Osteoblast (primary cell): ENCODE results near the gene KIF26B. TPM values are rescaled to one million over a fixed set of nuclear protein-coding genes. Genes with fewer than 3 reads are reported as not detected.

ENCODE experiments used
- DNase-seq: peaks from one replicate; pipeline ENCODE4 v3.0.0; 2011; ENCODE audit warnings: low spot score, mixed read lengths; ENCODE audit not compliant: insufficient read length; ENCODE audit errors: missing footprints
- H2AFZ ChIP-seq: 2 replicates; pipeline ENCODE4 v1.6.0; 2011; ENCODE audit warnings: mild to moderate bottlenecking, low read length
- H3K27ac ChIP-seq: 2 replicates; pipeline ENCODE4 v1.5.1; 2011; ENCODE audit warnings: mild to moderate bottlenecking, low read depth, low read length, moderate library complexity
- H3K27me3 ChIP-seq: 2 replicates; pipeline ENCODE4 v1.6.0; 2012; ENCODE audit warnings: mild to moderate bottlenecking, control low read depth, inconsistent platforms, low read length, moderate library complexity; ENCODE audit not compliant: insufficient read depth
- H3K36me3 ChIP-seq: 2 replicates; pipeline ENCODE4 v1.5.1; 2011; ENCODE audit warnings: mild to moderate bottlenecking, low read length, control low read depth, moderate library complexity; ENCODE audit not compliant: insufficient read depth
- H3K4me1 ChIP-seq: 2 replicates; pipeline ENCODE4 v1.5.1; 2011; ENCODE audit warnings: mild to moderate bottlenecking, low read length, control low read depth, moderate library complexity; ENCODE audit not compliant: insufficient read depth
- H3K4me2 ChIP-seq: 2 replicates; pipeline ENCODE4 v1.6.0; 2011; ENCODE audit warnings: mild to moderate bottlenecking, low read length; ENCODE audit not compliant: insufficient read depth
- H3K4me3 ChIP-seq: fragments of 200-600 bp; sonication (generic); 3 replicates; pipeline ENCODE4 v1.5.1; 2012; ENCODE audit warnings: mild to moderate bottlenecking, low read length, inconsistent platforms; ENCODE audit not compliant: insufficient read depth
- H3K79me2 ChIP-seq: 2 replicates; pipeline ENCODE4 v1.6.0; 2012; ENCODE audit warnings: mild to moderate bottlenecking, low read length, control low read depth, inconsistent platforms; ENCODE audit not compliant: insufficient read depth
- H3K9me3 ChIP-seq: 2 replicates; pipeline ENCODE4 v1.5.1; 2011; ENCODE audit warnings: low read depth, low read length, control low read depth
- H4K20me1 ChIP-seq: 2 replicates; pipeline ENCODE4 v1.6.0; 2012; ENCODE audit warnings: mild to moderate bottlenecking, low read length, control low read depth; ENCODE audit not compliant: insufficient read depth
- CTCF ChIP-seq: IDR thresholded peaks from 2 replicates; pipeline ENCODE4 v1.5.1; 2011; ENCODE audit warnings: mild to moderate bottlenecking, low read depth, low read length, moderate library complexity; ENCODE audit errors: extremely low read depth
- total RNA-seq: library from RNA; depleted of rRNA; stranded (reverse); fragments of >200 nt; gene quantifications from 2 replicates; pipeline ENCODE4 v1.2.3, GENCODE V29; 2012

KIF26B gene
- total RNA-seq, 1 donor: 22.1 TPM

- H3K36me3 ChIP-seq: no peaks in the 10 kb centered on the region
- no peak for TF ChIP-seq CTCF
- no peaks in the 10 kb centered on the region for H3K79me2 ChIP-seq
- H3K4me1 ChIP-seq: no peaks in the 10 kb centered on the region
- no peaks in the 10 kb centered on the region for H4K20me1 ChIP-seq
- no peak overlapping the region for H3K4me2 ChIP-seq
- H2AFZ ChIP-seq: no peak overlapping the region
- no peaks in the 10 kb centered on the region for H3K9me3 ChIP-seq
- H3K4me3 ChIP-seq: no peak overlapping the region
- no peaks in the 10 kb centered on the region for H3K27me3 ChIP-seq
- no peak overlapping the region for H3K27ac ChIP-seq
- no peak for DNase-seq
Observed at GRCh38 chr1:245310571-245311531, 156.1 kb downstream of the KIF26B start.

- no peak overlapping the region for H3K4me2 ChIP-seq
- no peaks in the 10 kb centered on the region for H3K36me3 ChIP-seq
- no peaks in the 10 kb centered on the region for H3K27me3 ChIP-seq
- H3K27ac ChIP-seq: no peak overlapping the region
- no peak for DNase-seq
- H3K4me1 ChIP-seq: no peaks in the 10 kb centered on the region
- H3K9me3 ChIP-seq: no peaks in the 10 kb centered on the region
- H3K79me2 ChIP-seq: no peaks in the 10 kb centered on the region
- no peak for TF ChIP-seq CTCF
- H4K20me1 ChIP-seq: no peaks in the 10 kb centered on the region
- H2AFZ ChIP-seq: no peak overlapping the region
- no peak overlapping the region for H3K4me3 ChIP-seq
Observed at GRCh38 chr1:245311887-245312536, 157.2 kb downstream of the KIF26B start.

GRCh38 chr1:245313576-245313975, 158.8 kb downstream of the KIF26B start:
- H3K36me3 ChIP-seq: no peaks in the 10 kb centered on the region
- no peak overlapping the region for H3K4me3 ChIP-seq
- no peaks in the 10 kb centered on the region for H3K4me1 ChIP-seq
- peaks cover 2% of the 10 kb centered on the region for H3K27me3 ChIP-seq
- no peaks in the 10 kb centered on the region for H3K79me2 ChIP-seq
- H3K27ac ChIP-seq: no peak overlapping the region
- peaks cover 4% of the 10 kb centered on the region for H4K20me1 ChIP-seq
- no peak overlapping the region for H3K4me2 ChIP-seq
- no peak for DNase-seq
- H2AFZ ChIP-seq: no peak overlapping the region
- H3K9me3 ChIP-seq: no peaks in the 10 kb centered on the region
- no peak for TF ChIP-seq CTCF

DNA sequence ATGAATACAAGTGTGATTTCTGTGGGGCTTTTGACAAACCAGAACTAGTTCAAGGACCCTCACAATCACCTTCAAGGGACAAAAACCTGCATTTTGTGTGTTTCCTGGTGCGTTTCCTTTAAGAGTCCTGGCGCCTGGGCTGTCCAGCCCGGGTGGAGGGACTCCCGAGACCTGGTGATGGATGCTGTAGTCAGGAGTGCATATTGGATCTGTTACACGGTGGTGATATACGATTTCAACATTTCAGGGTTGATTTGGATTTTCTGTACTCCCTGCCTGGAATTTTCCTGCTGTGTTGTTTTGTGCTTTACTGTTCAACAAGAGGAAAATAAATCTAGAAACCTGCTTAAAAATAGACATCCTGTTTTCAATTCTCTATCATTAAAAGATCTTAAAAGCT, 162.0 kb downstream of the KIF26B start:
- TF ChIP-seq CTCF: no peak
- Histone ChIP-seq H3K4me3 (no peak overlapping the region), H4K20me1 (peaks cover 4% of the 10 kb centered on the region), H3K9me3 (no peaks in the 10 kb centered on the region), H3K27ac (no peak overlapping the region), H3K4me2 (no peak overlapping the region), H2AFZ (no peak overlapping the region), H3K36me3 (no peaks in the 10 kb centered on the region), H3K4me1 (no peaks in the 10 kb centered on the region), H3K79me2 (no peaks in the 10 kb centered on the region), H3K27me3 (peaks cover 2% of the 10 kb centered on the region)
- no peak for DNase-seq
